GM19351 (cell line): ENCODE results near the gene ZNF19.
A peak's percentile ranks its signal among the peaks of the same experiment; 100 is the strongest.

Experiments used
- ATAC-seq: cut with Tn5 transposase; IDR thresholded peaks from one replicate; pipeline ENCODE4 v1.9.1; 2021; ENCODE audit warnings: mild to moderate bottlenecking, moderate library complexity; ENCODE audit not compliant: unreplicated experiment

ZNF19 gene

DNA sequence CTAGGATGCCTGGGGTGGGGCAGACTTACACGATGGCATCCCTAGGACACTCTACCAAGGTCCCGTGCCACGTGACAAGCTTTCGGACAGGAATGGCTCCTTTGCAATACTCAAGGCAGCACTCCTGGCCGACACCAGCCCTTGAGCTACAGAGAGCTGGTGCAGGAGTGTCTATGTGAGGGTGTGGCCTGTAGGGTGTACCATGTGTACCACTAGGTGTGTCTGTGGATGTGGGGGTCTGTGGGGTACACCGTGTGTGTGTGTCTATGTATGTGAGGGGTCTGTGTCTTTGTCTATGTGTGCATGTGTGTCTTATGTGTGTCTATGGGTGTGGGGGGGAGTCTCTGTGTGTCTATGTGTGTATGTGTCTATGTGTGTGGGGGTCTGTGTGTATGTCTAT lies 45.4 kb downstream of the ZNF19 start:
- ATAC-seq = no peak

DNA sequence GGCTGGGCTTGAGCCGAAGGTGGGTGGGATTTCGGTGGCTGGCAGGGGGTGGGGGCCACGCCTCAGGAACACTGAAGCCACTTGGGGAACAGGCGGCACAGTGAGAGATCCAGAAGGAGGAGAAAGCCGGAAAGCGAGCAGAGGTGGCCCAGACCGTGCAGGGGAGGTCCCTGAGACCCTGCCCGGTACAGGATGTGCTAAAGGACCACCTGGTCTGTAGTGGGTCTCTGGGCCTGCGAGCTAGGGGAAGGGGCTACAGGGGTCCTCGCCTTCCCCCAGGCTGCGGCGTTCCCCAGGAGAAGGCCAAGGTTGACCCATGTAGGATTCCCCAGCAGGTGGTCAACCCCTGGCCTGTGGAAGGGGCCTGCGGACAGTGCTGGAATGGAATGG lies 47.1 kb downstream of the ZNF19 start, which contains the start of gene TLE7:
TSS of gene TLE7 (minus strand) at position 4 of the 390 bp plus-strand sequence. CDS start 8,730 bp downstream, outside the sequence.
- ATAC-seq = no peak

DNA sequence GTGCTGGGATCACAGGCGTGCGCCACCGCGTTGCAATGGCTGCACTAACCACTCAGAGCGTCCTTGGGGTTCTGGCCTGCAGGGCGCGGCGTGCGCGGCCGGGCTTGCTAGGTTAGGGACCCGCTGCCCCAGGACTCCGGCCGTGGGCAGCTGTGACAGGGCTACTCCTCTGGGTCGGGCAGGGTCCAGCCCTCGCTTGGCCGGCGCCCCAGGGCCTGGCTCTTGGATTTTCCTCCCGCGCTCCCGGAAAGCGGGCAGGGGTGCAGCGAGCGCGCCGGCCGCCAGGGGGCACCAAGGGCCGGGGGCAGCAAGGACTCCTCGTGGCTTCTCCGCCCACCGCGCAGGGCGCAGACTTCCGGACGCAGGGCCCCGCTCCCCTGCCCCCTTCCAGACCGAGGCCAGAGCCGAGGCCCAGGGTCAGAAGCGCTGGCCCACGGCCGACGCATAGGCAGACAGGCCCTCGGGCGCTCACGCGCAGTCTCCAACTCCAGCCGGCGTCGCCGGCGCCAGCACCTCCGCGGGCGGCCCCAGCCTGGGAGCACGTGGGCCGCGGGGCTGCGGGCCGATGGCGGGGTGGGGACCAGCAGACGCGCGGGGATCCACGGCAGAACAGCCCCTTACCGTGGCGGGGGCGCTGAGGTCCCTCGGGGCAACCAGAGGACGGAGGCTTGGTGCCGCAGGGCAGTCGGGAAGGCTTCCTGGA lies 47.6 kb downstream of the ZNF19 start:
- ATAC-seq = no peak

DNA sequence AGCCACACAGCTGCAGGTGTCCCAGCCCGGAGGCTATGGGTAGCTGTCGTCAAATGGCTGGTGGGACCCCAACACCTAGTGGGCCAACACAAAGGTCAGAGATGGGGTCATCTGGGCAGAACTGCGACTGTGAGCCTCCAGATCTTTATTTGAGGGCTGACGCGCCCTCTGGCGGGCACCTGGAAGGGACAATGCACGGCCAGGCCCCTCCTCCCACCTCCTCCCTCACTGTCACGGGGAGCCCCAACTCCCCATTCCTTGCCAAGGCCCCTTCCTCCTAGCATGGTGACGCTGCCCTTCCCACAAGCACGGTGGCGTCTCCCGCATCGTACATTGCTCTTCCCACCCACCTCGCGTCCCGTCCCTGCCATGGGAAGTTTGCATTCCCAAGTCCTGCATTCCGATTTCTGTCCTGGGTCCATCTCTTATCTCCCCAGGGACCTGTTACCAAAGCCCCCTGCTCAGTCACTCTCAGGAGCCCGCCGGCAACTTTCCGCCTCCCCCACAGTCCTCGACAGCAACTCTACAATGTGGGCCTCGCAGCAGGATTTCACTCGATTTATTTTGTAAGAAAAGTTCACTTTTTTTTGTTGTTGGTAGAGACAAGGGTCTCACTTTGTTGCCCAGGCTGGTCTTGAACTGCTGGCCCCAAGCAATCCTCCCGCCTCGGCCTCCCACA lies 48.3 kb downstream of the ZNF19 start:
- ATAC-seq = no peak

DNA sequence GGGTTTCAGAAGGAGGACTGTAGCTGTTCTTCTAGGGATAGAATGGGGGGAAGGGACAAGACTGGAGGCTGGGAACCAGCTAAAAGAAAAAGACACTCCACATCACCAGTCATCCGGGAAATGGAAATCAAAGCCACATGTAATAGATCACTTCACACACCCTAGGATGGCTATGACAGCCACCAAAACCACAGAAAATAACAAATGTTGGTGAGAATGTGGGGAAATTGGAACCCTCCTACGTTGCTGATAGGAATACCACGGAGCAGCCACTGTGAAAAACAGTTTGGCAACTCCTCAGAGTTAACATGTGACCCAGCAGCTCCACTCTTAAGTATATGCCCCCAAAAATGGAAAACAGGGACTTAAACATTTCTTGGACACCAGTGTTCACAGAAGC lies 49.6 kb downstream of the ZNF19 start:
- ATAC-seq = no peak

- no peak for ATAC-seq
These were observed 52.7 kb downstream of the ZNF19 start for GRCh38 chr16:71436473-71436872.

DNA sequence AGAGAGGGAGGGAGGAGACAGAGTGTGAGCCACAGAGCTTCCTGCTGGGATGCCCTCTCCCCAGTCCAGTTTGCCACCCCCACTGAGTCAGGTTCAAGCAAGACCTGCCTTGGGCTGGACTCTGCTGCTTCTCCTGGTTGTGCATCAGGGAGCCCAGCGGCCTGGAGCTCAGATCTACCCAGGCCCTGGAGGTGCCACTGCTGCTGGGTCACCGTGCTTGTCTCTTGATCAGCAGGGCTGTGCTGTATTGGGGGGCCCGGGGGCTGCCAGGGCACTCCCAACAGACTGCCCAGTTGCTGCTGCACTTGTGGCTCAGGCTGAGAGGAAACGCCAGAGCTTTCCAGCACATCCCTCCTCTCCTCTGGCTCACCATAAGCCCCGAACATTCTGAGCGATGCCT lies 56.2 kb downstream of the ZNF19 start:
- ATAC-seq = no peak

- no peak for ATAC-seq
These were observed 57.1 kb downstream of the ZNF19 start for GRCh38 chr16:71431991-71432390.

DNA sequence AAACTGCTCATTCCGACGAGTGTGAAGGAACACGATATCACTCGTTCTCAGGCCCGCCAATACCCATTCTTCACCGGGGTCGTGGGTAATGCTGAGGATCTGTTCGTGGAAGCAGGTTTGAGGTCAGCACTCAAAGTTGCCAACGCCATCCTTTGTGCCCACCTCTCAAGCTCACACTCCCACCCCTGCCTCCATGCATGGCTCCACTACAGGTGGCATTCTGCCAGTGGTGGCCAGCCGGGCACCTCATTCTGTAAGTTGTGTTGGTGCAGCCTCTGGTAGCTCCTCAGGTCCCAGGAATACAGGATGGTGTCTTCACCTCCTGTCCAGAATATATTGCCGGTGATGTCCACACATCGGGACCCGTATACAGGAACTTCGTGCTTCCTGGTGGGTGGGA lies 57.9 kb downstream of the ZNF19 start:
- no peak for ATAC-seq

DNA sequence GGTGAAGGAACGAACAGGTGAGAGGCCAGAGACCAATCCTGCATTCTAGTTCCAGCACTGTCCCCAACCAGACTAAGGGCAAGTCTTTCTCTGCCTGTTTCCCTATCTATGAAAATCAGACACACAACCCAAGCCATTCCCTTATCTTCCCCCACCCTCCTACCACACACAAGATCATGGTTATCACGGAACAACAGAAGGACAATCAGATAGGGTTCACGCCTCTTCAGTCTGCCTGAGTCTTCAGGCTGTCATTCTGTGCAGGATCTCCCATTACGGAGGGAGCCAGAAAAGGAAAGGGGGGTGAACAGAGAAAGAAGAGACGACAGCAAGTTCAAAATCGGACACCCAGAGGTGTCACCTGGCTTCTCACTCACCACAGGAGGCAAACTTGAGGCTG lies 58.4 kb downstream of the ZNF19 start:
- ATAC-seq = no peak

DNA sequence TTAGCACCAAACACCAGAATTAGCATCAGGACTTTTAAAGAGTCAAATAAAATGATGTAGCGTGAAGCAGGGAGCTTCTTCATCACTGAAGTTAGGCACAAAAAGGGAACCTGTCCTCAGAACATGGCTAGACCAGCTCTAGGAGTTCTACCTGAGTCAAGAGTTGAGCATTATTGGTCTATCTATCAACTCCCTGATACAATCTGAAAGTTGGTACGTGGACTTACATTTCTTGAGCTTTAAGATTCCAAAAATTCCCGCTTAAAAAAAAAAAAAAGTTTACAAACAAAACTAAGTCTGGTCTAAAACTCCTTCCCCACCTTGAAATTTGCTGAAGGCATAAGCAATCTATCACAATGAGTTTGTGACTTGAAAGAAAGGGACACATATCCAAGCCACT lies 59.5 kb downstream of the ZNF19 start:
- ATAC-seq = no peak

DNA sequence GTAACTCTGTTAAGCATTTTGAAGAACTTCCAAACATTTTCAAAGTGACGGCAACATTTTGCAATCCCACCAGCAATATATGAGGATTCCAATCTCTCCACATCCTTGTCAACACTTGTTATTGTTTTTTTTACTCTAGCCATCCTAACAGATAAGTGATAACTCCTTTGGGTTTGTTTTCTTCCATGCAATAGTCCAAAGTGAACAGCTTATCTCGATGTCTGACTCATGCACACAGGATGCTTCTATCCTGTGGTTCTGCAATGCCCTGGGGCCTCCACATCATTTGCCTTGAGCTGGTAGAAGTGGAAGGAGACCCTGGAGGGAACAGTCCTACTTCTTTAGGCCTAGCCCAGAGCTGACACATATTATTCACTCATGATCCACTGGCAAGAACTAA lies 60.2 kb downstream of the ZNF19 start:
- ATAC-seq = no peak

- ATAC-seq = no peak
These were observed 60.7 kb downstream of the ZNF19 start for GRCh38 chr16:71428385-71428784.

- no peak for ATAC-seq
These were observed 62.1 kb downstream of the ZNF19 start for GRCh38 chr16:71426880-71427615.

DNA sequence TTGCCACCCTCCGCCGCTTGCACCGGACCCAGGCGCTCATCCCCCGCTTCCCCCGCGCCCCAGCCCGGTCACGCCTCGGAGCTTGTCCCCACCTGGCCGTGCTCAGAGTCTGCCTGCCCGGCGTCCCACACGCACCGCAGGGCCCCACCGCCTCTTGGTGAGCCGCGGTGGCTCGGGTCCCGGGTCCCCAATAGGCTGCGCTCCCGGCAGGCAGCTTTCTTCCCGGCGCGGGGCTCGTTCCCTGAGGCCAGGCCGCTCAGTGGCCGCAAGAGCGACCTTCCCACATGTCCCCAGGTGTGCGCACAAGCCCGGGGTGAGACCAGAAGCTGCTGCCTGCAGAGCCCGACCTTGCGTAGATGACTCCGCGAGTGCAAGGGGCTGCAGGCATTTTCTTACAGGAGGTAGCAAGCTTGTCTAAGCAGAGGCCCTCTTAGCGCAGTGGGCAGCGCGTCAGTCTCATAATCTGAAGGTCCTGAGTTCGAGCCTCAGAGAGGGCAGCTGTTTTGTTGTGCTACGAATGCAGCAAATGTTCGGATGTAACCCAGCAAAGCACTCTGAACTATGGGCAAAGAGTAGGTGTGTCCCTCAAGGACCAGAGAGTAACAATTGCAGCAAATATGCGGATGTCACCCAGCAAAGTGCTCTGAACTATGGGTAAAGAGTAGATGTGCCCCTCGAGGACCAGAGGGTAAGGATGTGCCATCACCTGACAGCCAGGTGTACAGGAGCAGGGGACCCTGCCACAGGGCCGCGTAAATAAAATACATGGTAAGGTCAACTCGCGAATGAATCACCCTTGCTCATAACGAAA lies 62.9 kb downstream of the ZNF19 start:
- ATAC-seq = peak; percentile 66

DNA sequence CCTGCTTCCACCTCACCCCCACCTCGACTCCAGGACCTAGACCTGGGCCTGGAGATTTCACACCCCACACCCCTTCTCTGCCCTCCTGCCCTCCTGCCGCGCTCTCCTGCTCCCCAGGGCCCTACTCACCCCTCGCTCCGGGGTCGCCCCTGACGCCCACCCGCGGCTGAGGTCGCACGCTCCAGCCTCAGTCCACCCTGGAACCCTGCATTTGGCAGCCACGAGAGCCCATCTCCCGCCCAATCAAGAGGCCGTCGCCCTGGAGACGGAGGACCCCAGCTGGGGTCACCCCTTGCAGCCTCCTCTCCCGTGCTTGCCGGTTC lies 63.4 kb downstream of the ZNF19 start:
- ATAC-seq = no peak

GRCh38 chr16:71424626-71425025 lies 64.5 kb downstream of the ZNF19 start:
- no peak for ATAC-seq

DNA sequence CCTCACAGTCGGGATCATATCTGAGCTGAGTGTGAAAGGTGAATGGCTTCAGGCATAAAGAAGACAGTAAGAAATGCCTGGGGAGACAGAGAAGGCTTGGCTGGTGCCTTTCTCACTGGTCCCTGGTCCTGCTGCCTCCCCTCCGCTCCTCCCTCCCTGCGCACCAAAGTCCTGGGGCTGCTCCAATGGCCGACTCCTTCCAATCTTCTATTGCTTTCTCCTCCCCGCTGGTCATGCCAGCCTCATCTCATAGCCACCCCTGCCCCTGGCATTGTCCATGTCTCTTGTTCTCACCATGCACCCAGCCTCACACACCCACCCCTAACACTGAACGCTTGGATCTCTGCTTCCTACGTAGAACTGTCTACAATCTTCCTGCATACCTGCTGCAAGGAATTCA lies 65.3 kb downstream of the ZNF19 start:
- no peak for ATAC-seq
